Panc1 (cell line): ENCODE data around the gene CEP85L.

Source experiments
- CTCF ChIP-seq: fragments of 450-650 bp; IDR thresholded peaks from 2 replicates; pipeline ENCODE4 v1.5.1; 2017; ENCODE audit warnings: mild to moderate bottlenecking
- REST ChIP-seq, 2 experiments: IDR thresholded peaks; 2 replicates each; pipeline ENCODE4 v1.6.1; 2011 to 2012; ENCODE audit warnings: low read depth in 2 of 2, control low read depth in 1 of 2, low read length in 1 of 2, mild to moderate bottlenecking in 1 of 2, moderate library complexity in 1 of 2; ENCODE audit not compliant: insufficient read depth in 1 of 2

GRCh38 chr6:118700531-118700930 lies 49.1 kb upstream of the CEP85L start:
- no peak for TF ChIP-seq CTCF
- TF ChIP-seq REST (IDR thresholded peaks at IDR 0.05; ENCODE audit: insufficient read depth in 1 of 2, low read depth in 2 of 2, low read length in 1 of 2): no peak
